COLO829 (cell line): ENCODE data around the gene KCNMA1.

Source experiments
- DNase-seq: peaks from one replicate; pipeline ENCODE4 v3.0.0; 2012; ENCODE audit warnings: low spot score

Gene KCNMA1

GRCh38 chr10:77446700-77447099, 190.9 kb downstream of the KCNMA1 start:
- DNase-seq, result no peak

- no peak for DNase-seq
Observed at GRCh38 chr10:77445547-77445946, 192.1 kb downstream of the KCNMA1 start.

- DNase-seq, result no peak
Observed at GRCh38 chr10:77444041-77444440, 193.6 kb downstream of the KCNMA1 start.

- no peak for DNase-seq
Observed at GRCh38 chr10:77442699-77443189, 194.9 kb downstream of the KCNMA1 start.

GRCh38 chr10:77441353-77442166, 196.0 kb downstream of the KCNMA1 start:
- no peak for DNase-seq

- DNase-seq, result no peak
Observed at GRCh38 chr10:77436257-77436975, 201.2 kb downstream of the KCNMA1 start.

- DNase-seq, result no peak
Observed at GRCh38 chr10:77433546-77433945, 204.1 kb downstream of the KCNMA1 start.

- DNase-seq, result no peak
Observed at GRCh38 chr10:77431980-77432797, 205.4 kb downstream of the KCNMA1 start.

GRCh38 chr10:77431209-77431611, 206.4 kb downstream of the KCNMA1 start:
- no peak for DNase-seq

GRCh38 chr10:77430530-77430929, 207.1 kb downstream of the KCNMA1 start:
- DNase-seq, result no peak

GRCh38 chr10:77428691-77429395, 208.8 kb downstream of the KCNMA1 start:
- no peak for DNase-seq

- DNase-seq, result no peak
Observed at GRCh38 chr10:77424257-77424656, 213.4 kb downstream of the KCNMA1 start.

GRCh38 chr10:77422491-77423338, 214.9 kb downstream of the KCNMA1 start:
- no peak for DNase-seq

- DNase-seq, result no peak
Observed at GRCh38 chr10:77421591-77421990, 216.0 kb downstream of the KCNMA1 start.

GRCh38 chr10:77420947-77421523, 216.6 kb downstream of the KCNMA1 start:
- no peak for DNase-seq

GRCh38 chr10:77419979-77420378, 217.6 kb downstream of the KCNMA1 start:
- no peak for DNase-seq

GRCh38 chr10:77419056-77419455, 218.6 kb downstream of the KCNMA1 start:
- no peak for DNase-seq

GRCh38 chr10:77417806-77418640, 219.6 kb downstream of the KCNMA1 start:
- no peak for DNase-seq

- no peak for DNase-seq
Observed at GRCh38 chr10:77417359-77417758, 220.2 kb downstream of the KCNMA1 start.
